Nephron progenitor cell (in vitro differentiated cells): Measurements from ENCODE around the gene ZNF646.

Source experiments
- DNase-seq: peaks from one replicate; pipeline ENCODE4 v3.0.0; 2021
- H3K27ac Mint-ChIP-seq: 2 replicates; pipeline ENCODE4 v1.8.0; 2021; ENCODE audit warnings: mild to moderate bottlenecking, moderate library complexity, mixed read lengths
- H3K27me3 Mint-ChIP-seq: 2 replicates; pipeline ENCODE4 v1.8.0; 2021; ENCODE audit warnings: mild to moderate bottlenecking, low read depth, mixed read lengths; ENCODE audit not compliant: poor library complexity
- H3K36me3 Mint-ChIP-seq: 2 replicates; pipeline ENCODE4 v1.8.0; 2021; ENCODE audit warnings: low read depth, mixed read lengths
- H3K4me1 Mint-ChIP-seq: 2 replicates; pipeline ENCODE4 v1.8.0; 2021; ENCODE audit warnings: mixed read lengths
- H3K4me3 Mint-ChIP-seq: 2 replicates; pipeline ENCODE4 v1.8.0; 2021; ENCODE audit warnings: mild to moderate bottlenecking, moderate library complexity, mixed read lengths
- H3K9me3 Mint-ChIP-seq: 2 replicates; pipeline ENCODE4 v1.8.0; 2021; ENCODE audit warnings: mild to moderate bottlenecking, moderate library complexity, mixed read lengths
- CTCF ChIP-seq: fragments of 200-600 bp; sonication (generic); IDR thresholded peaks from 2 replicates; pipeline ENCODE4 v1.5.0; 2021; ENCODE audit warnings: antibody characterized with exemption

Gene ZNF646, protein sequence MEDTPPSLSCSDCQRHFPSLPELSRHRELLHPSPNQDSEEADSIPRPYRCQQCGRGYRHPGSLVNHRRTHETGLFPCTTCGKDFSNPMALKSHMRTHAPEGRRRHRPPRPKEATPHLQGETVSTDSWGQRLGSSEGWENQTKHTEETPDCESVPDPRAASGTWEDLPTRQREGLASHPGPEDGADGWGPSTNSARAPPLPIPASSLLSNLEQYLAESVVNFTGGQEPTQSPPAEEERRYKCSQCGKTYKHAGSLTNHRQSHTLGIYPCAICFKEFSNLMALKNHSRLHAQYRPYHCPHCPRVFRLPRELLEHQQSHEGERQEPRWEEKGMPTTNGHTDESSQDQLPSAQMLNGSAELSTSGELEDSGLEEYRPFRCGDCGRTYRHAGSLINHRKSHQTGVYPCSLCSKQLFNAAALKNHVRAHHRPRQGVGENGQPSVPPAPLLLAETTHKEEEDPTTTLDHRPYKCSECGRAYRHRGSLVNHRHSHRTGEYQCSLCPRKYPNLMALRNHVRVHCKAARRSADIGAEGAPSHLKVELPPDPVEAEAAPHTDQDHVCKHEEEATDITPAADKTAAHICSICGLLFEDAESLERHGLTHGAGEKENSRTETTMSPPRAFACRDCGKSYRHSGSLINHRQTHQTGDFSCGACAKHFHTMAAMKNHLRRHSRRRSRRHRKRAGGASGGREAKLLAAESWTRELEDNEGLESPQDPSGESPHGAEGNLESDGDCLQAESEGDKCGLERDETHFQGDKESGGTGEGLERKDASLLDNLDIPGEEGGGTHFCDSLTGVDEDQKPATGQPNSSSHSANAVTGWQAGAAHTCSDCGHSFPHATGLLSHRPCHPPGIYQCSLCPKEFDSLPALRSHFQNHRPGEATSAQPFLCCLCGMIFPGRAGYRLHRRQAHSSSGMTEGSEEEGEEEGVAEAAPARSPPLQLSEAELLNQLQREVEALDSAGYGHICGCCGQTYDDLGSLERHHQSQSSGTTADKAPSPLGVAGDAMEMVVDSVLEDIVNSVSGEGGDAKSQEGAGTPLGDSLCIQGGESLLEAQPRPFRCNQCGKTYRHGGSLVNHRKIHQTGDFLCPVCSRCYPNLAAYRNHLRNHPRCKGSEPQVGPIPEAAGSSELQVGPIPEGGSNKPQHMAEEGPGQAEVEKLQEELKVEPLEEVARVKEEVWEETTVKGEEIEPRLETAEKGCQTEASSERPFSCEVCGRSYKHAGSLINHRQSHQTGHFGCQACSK (N-terminal part only)

DNA sequence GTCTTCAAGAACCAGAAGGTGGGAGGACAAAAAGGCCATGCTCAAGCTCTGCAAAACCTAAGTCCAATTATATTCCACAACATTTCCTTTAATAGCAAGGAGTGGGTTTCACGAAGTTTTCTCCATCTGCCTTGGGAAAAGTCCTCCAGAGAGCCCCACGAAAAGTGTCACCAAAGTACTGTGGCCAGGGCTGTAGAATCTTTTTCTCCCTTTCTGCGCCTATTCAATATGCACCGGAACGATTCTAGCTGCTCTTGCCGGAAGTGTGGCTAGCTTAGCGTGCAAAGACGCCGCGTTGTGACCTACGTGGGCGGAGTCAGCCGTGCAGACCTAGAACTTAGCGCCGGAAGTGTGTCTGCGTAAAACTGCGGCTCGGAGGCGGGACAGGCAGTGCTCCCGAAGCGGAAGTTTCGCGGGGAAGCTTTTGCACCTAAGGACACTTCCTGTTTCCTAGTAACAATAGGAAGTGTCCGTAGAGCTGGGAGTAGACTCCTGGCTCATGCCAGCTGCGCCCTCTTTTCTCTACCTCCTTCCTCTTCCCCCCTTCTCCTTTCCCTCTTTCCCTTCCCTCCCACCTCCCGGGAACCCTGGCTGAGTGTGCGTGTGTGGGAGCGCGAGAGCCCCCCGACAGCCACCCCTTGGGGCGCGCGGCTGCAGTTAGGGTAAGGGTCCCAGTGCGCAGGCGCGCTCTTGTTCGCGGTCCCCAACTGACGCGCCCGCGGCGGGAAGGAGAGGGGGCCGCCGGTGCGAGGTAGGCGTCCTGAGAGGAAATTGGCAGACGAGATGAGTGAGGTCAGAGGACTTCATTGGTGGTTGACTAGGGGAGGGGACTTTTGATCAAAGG lies at the start of gene ZNF646, which contains the start of gene ZNF668:
Gene ZNF646, plus strand, starts transcription at position 453 of the 844 bp plus-strand sequence. CDS start 1,903 bp downstream, outside the sequence.
Gene ZNF668, minus strand, starts transcription at position 271 of the 844 bp plus-strand sequence. CDS start 9,781 bp downstream, outside the sequence.
- peaks cover 24% of the 10 kb centered on the region for H3K36me3 Mint-ChIP-seq
- peak within 1 kb of the TSS; percentile 97 for H3K4me3 Mint-ChIP-seq
- no peaks in the 10 kb centered on the region for H3K9me3 Mint-ChIP-seq
- peak within 1 kb of the TSS; percentile 93 for H3K27ac Mint-ChIP-seq
- peaks cover 28% of the 10 kb centered on the region for H3K4me1 Mint-ChIP-seq
- DNase-seq = peak; percentile 95
- TF ChIP-seq CTCF = no peak
- peaks cover 3% of the 10 kb centered on the region for H3K27me3 Mint-ChIP-seq

GRCh38 chr16:31025339-31025738 lies 48.9 kb upstream of the ZNF646 start:
- H3K27me3 Mint-ChIP-seq = peaks cover 13% of the 10 kb centered on the region
- H3K27ac Mint-ChIP-seq = no peak overlapping the region

DNA sequence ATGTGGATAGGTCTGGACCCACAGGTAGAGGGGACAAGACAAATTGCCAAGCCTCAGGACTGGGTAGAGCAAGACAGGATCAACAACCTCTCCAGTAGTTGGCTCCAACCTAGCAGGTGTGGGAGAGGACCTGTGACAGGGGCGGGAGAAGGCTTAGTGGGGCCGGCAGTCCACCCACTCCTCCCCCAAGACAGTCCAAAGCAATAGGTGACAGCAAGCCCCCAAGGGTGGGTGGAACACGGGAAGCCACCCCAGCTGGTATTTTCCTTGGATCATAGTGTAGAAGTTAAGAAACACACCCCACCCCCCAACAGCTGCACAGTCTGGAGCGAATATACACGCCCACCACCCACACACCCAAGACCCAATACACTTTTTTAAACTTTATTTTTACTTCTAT lies 45.0 kb upstream of the ZNF646 start:
- H3K27me3 Mint-ChIP-seq = peaks cover 14% of the 10 kb centered on the region
- H3K27ac Mint-ChIP-seq = no peak overlapping the region
- no peaks in the 10 kb centered on the region for H3K36me3 Mint-ChIP-seq
- H3K9me3 Mint-ChIP-seq = no peaks in the 10 kb centered on the region
- DNase-seq = no peak
- no peak for TF ChIP-seq CTCF
- no peak overlapping the region for H3K4me3 Mint-ChIP-seq
- H3K4me1 Mint-ChIP-seq = peaks cover 25% of the 10 kb centered on the region

More at GRCh38 chr16:31025339-31025738, 48.9 kb upstream of the ZNF646 start:
- Mint-ChIP-seq H3K4me3 (no peak overlapping the region), H3K9me3 (no peaks in the 10 kb centered on the region), H3K36me3 (no peaks in the 10 kb centered on the region), H3K4me1 (peaks cover 8% of the 10 kb centered on the region)
- no peak for TF ChIP-seq CTCF
- DNase-seq = no peak

DNA sequence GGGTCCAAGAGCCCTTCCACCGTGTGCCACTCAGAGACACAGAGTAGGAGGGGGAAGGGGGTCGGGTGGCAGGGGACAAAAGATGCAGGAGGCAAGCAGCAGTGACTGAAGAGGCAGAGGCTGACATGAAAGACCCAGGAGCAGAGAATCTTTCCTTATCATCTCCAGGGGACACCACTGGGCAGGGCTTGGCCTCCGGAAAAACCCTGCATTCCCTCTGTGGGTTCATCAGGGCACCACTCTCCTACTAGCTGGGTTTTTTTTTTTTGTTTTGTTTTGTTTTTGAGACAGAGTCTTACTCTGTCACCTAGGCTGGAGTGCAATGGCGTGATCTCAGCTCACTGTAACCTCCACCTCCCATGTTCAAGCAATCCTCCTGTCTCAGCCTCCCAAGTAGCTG lies 42.9 kb upstream of the ZNF646 start:
- Mint-ChIP-seq H3K4me3 (no peak overlapping the region), H3K36me3 (no peaks in the 10 kb centered on the region), H3K4me1 (peaks cover 19% of the 10 kb centered on the region), H3K9me3 (no peaks in the 10 kb centered on the region), H3K27me3 (peaks cover 5% of the 10 kb centered on the region), H3K27ac (no peak overlapping the region)
- no peak for TF ChIP-seq CTCF
- no peak for DNase-seq
